GM21381 (cell line): ENCODE results near the gene KCNMA1.

Experiments used
- ATAC-seq: cut with Tn5 transposase; IDR thresholded peaks from one replicate; pipeline ENCODE4 v1.9.1; 2021; ENCODE audit warnings: mild to moderate bottlenecking, moderate library complexity; ENCODE audit not compliant: unreplicated experiment

Gene KCNMA1

DNA sequence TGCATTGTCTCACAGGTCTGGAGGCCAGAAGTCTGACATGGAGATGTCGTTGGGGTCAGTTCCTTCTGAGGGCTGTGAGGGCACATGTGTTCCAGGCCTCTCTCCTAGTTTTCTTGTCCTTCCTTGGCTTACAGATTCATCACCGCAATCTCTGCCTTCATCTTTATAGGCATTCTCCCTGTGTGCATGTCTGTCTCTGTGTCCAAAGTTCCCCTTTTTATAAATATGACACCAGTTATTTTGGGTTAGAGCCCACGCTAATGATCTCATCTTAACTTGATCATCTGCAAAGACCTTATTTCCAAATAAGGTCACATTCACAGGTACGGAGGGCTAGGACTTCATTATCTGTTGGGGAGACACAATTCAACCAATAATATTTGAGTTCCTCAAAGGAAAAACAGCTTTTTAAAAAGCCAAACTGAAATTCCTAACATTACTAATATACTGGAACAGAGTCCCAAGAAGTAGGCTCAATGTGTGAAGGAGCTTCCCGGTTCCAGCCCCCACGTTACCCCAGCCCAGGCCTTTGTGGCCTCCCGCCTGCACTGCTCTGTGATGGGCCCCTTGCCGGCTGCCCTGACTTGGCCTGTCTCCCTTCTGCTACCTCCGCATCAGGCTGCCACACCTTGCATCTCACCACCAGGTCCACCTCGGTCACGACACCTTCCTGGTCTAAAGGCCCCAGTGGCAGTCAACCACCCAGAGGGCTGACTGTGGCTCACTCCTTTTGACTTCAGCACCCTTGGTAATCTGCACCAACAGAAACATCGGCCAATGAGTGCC, 142.7 kb downstream of the KCNMA1 start:
- ATAC-seq = no peak

GRCh38 chr10:77494327-77494726, 143.3 kb downstream of the KCNMA1 start:
- ATAC-seq = no peak

- no peak for ATAC-seq
Observed at GRCh38 chr10:77493851-77494261, 143.8 kb downstream of the KCNMA1 start.

DNA sequence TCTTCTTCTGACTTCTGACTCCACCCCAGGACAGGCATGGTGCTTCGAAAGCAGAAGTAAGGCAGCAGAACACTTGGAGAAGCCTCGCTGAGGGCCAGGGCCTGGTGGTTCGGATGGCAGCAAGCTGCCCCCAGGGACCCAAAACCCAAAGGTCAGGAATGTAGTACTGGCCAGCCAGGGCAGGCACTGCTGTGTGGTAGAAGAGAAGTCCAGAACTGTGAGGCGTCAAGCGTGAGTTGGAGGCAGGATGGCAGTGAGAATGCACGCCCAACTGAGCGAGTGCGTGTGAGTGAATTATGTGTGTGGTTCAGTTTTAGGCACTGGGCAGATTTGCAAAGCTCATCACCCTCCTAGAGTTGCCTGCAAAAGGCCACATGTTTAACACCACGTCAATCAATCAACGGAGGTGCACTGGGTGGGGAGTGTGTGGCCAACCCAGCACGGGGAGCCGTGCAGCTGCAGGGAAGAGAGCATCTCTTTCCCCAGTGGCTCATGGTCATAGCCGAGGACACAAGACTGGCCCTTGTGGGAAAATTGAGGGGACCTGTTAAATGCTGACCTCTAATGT, 144.3 kb downstream of the KCNMA1 start:
- ATAC-seq = no peak

- ATAC-seq = no peak
Observed at GRCh38 chr10:77492368-77492994, 145.1 kb downstream of the KCNMA1 start.

DNA sequence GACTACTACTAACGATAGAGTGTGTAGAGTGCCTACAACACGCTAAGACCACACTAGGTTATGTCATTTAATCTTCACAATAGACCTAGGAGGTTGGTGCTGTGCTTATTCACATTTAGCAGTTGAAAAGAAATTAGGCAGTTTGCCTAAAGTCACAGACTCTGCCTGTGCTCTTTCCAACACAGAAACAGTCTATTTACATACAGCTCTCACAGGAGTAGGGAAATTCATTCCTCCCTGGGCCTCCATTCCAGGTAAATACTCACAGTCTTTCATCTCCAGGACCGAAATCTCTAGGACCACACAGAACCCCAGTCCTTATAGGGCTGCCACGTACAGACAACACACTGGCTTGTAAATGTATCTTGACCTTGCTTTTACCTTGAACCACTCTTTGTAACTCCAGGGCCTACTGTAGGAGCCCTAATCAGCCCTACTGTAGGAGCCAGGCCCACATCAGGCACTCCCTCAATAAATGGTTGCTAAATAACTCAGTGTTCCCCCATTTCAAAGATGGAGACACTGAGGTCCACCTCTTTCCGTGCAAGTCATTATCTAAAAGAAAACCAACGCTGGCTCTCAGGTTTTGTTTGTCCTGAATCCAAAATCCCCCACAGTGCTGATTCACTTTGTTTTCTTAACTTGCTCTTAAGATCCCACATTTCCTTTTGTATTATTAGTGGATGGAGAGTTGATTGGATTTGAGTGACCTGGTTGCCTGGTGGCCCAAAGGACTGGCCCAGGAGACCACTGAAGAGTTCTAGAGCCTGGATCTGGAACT, 146.9 kb downstream of the KCNMA1 start:
- no peak for ATAC-seq

DNA sequence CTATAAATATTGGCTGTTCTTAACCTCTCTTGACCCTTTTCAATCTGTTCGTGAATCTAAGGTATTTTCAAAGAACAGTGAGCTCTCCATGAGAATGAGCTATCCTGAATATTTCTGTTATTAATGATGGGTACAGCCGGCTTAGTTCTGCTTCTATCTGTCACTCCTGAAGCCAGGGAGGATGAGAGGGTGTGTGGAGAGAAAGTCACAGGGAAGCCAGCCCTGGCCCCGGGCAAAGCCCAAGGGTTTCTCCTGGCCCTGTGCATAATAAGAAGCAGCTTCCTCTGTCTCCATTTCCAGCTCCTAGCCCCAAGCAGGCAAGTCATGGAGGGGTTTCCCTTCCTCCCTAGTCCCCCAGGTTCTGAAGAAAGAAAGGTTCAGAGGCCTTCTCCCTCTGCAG, 151.1 kb downstream of the KCNMA1 start:
- no peak for ATAC-seq

- no peak for ATAC-seq
Observed at GRCh38 chr10:77485847-77486246, 151.8 kb downstream of the KCNMA1 start.

DNA sequence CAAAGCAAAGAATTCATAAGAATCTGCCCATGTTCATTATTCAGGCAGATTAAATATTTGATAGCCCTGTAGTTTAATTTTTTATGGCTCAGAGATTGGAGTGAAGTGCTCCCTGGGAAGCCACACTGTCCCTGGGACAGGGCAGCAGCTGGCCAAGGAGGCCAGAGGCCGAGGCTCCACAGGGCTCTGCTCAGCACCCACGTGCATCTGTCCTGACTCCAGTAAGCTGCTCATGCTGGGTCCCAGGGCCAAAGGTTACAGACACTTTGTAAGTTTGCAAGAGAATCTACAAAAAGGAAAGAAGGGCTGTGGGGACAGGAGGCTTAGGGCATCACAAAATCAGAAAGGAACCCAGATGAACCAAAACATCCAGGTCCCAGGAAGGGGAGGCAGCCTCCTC, 155.5 kb downstream of the KCNMA1 start:
- ATAC-seq = no peak

- ATAC-seq = no peak
Observed at GRCh38 chr10:77479586-77479985, 158.0 kb downstream of the KCNMA1 start.

DNA sequence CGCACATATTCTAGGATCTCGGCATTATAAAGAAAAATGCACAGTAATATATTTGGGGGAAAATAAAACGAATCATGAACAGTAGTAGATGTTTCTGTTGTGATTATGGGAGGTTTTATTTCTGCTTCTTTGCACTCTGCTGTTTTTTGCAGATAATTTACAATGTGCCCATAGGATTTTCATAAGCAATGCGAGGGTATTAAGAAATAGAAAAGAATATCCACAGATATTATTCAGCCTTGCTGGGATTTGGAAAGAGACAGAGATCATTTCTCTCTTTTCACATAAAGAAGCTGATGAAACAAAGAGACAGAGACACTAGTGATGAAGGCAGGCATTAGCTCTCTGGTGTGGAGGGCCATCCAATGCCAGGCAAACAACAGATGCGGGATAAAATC, 158.6 kb downstream of the KCNMA1 start:
- no peak for ATAC-seq

- ATAC-seq = no peak
Observed at GRCh38 chr10:77478247-77478961, 159.2 kb downstream of the KCNMA1 start.

DNA sequence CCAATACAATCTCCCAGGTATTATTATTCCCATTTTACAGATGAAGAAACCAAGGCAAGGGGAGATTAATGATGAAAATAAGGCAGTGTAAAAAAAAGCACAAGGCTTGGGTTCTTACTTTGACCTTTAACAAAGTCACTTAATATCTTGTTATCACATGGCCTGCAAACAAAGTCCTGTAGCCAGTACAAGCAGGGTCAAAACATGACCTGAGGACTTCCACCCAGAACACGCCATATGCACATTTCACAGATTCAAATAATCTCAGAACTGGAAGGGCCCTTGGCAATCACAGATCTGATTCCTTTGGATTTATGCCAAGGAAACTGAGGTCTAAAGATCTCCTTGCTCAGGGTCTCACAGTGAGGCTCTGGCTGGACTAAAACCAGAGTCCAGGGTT, 162.1 kb downstream of the KCNMA1 start:
- ATAC-seq = no peak

DNA sequence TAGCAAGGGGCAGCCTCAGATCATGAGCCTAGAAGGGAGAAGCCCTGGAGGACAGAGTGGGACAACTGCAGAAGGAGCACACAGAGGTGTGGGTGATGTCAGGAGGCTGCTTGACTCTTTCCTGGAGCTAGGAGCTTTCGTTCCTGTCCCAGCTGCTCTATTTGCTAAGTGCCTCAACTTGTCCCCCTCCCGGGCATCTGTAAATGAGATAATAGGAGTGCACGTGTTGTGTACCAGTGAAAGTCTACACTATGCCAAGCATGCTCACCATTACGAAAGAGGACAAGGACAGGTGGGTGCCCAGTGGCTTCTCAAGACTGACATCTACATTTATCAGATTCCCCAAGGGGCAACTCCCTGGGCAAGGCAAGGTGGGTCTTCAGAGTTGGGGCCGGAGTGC, 162.7 kb downstream of the KCNMA1 start:
- ATAC-seq = no peak

DNA sequence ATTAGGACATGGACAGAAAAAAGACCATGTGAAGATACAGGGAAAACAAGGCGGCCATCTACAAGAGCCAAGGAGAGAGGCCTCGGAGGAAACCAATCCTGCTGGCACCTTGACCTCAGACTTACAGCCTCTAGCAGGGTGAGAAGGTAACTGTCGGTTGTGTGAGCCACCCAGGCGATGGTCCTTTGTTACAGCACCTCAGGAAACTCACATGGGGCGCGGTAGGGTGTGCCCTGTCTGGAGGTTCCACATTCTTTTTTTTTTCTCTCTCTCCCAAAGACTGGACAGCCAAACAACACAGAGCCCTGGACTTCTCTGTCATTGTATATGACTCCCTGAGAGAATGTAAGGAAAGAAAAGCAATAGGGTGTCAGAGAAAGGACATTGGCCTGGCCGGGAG, 163.2 kb downstream of the KCNMA1 start:
- ATAC-seq = no peak

- no peak for ATAC-seq
Observed at GRCh38 chr10:77472146-77472545, 165.5 kb downstream of the KCNMA1 start.

- no peak for ATAC-seq
Observed at GRCh38 chr10:77471069-77471536, 166.5 kb downstream of the KCNMA1 start.

- ATAC-seq = no peak
Observed at GRCh38 chr10:77467422-77467963, 170.1 kb downstream of the KCNMA1 start.

DNA sequence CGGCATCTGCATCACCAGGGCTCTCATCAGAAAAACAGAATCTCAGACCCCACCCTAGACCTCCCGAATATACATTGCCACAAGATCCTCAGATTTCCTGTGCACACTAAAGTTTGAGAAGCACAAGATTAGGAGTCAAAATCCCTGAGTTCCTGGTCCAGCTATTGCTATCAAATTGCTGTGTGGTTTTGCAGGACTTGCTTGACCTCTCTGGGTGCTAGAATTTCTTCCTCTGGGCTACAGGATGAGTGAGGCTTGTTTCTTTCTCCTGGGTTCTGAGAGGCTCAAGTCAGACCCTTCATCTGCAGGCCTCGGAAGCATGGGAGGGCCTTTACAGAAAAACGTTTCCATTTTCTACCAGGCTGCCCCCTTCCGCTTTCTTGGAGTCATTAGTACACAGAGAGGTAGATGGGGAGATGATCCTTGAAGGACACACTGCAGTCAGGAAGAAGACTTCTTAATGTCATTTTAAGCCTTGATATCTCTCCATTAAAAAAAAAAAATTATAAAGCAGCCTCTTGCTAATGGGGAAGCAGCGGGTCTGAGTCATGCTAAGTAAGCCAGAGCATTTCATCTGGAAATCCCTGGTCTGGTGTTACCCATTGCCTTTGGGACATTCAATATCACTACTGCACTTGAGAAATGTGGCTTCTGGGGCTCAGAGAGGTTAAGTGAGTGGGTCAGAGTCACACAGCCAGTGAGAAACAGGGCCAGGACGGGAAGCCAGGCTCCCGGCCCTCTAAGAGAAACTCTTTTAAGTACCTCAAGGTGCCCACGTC, 173.5 kb downstream of the KCNMA1 start:
- no peak for ATAC-seq

DNA sequence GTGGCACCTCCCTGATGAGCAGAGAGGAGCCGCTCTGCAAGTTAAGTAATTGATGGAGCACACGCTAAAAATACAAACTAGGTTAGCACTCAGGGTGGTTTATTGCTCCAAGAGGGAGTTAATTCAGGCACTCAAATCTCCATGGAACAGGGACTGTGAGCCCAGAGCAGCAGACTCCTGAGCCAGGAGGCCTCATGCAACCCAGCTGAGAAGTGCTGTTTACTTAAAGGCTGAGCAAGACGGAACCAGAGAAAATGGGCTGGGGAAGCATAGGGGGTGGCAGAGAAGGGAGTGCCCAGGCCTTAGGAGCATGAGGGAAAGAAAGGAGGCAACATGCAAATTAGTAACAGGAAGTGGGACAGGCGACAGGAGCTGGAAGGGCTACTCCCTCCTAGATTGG, 174.1 kb downstream of the KCNMA1 start:
- ATAC-seq = no peak
